PC-9 (cell line): ENCODE results near the gene EPB41L2. TPM values are rescaled to one million over a fixed set of nuclear protein-coding genes. Genes with fewer than 3 reads are reported as not detected.

Experiments used
- BruUV-seq: library from RNA; stranded (reverse); fragments of 400-500 nt; replicated peaks from 2 replicates; lab custom pipeline; 2021; lab: Mats Ljungman, UMichigan
- CTCF ChIA-PET: fragments of 300-600 bp; sonication (Branson Sonifier 250); formaldehyde crosslinking; loops from one replicate; lab custom pipeline; 2022; ENCODE audit warnings: antibody characterized with exemption; lab: Charles Lee
- POLR2A ChIA-PET: fragments of 300-600 bp; sonication (Branson Sonifier 250); formaldehyde crosslinking; loops from one replicate; lab custom pipeline; 2022; ENCODE audit warnings: antibody characterized with exemption; ENCODE audit not compliant: unreplicated experiment; lab: Charles Lee
- DNase-seq, 2 experiments: peaks; one replicate each; pipeline versions ENCODE4 v3.0.0 to v3.0.0-alpha.2; 2015 to 2022; ENCODE audit warnings: mixed read lengths in 1 of 2
- H2AFZ ChIP-seq: fragments of 200-600 bp; sonication (generic); 2 replicates; pipeline ENCODE4 v1.8.1; 2017; ENCODE audit warnings: antibody characterized with exemption
- H3F3A ChIP-seq: fragments of 200-600 bp; sonication (generic); 2 replicates; pipeline ENCODE4 v1.8.1; 2017; ENCODE audit warnings: antibody characterized with exemption, mild to moderate bottlenecking, low read depth; ENCODE audit not compliant: insufficient read depth
- H3K27ac ChIP-seq: fragments of 200-600 bp; sonication (generic); 2 replicates; pipeline ENCODE4 v1.6.1; 2016; ENCODE audit warnings: mixed run types
- H3K27me3 ChIP-seq: fragments of 200-600 bp; sonication (generic); 2 replicates; pipeline ENCODE4 v1.6.1; 2016; ENCODE audit warnings: low read depth, mixed run types; ENCODE audit not compliant: insufficient read depth
- H3K36me3 ChIP-seq: fragments of 200-600 bp; sonication (generic); 2 replicates; pipeline ENCODE4 v1.6.1; 2016; ENCODE audit warnings: low read depth, mixed run types
- H3K4me1 ChIP-seq: fragments of 200-600 bp; sonication (generic); replicated peaks from 2 replicates; pipeline ENCODE4 v1.6.1; 2016; ENCODE audit warnings: mixed run types; ENCODE audit not compliant: insufficient read depth
- H3K4me2 ChIP-seq: fragments of 200-600 bp; sonication (generic); 2 replicates; pipeline ENCODE4 v1.6.1; 2017; ENCODE audit warnings: mixed run types
- H3K4me3 ChIP-seq: fragments of 200-600 bp; sonication (generic); 2 replicates; pipeline ENCODE4 v1.6.1; 2016; ENCODE audit warnings: mixed run types
- H3K79me2 ChIP-seq: fragments of 200-600 bp; sonication (generic); 2 replicates; pipeline ENCODE4 v1.6.1; 2017; ENCODE audit warnings: low read depth, mixed run types
- H3K9me2 ChIP-seq: fragments of 200-600 bp; sonication (generic); 2 replicates; pipeline ENCODE4 v1.8.1; 2017; ENCODE audit warnings: mild to moderate bottlenecking; ENCODE audit not compliant: insufficient read depth
- H3K9me3 ChIP-seq: fragments of 200-600 bp; sonication (generic); 2 replicates; pipeline ENCODE4 v1.8.1; 2016; ENCODE audit warnings: low read depth; ENCODE audit not compliant: insufficient read depth
- H4K20me1 ChIP-seq: fragments of 200-600 bp; sonication (generic); 2 replicates; pipeline ENCODE4 v1.8.1; 2017; ENCODE audit not compliant: insufficient read depth
- CTCF ChIP-seq: fragments of 200-600 bp; sonication (generic); conservative IDR thresholded peaks from 2 replicates; pipeline ENCODE4 v1.6.1; 2017; ENCODE audit warnings: mixed run types, antibody characterized with exemption, mild to moderate bottlenecking, moderate library complexity
- EZH2 ChIP-seq: fragments of 200-600 bp; sonication (generic); IDR thresholded peaks from 2 replicates; pipeline ENCODE4 v1.8.0; 2017; ENCODE audit warnings: antibody characterized with exemption, low read depth
- intact Hi-C: fragments of 100-400 bp; cut with micrococcal nuclease; formaldehyde crosslinking; loops from one replicate; pipeline ENCODE4 v1.10.0; 2022; ENCODE audit not compliant: unreplicated experiment
- total RNA-seq: library from RNA; stranded (reverse); gene quantifications from 2 replicates; pipeline ENCODE4 v1.2.3, GENCODE V29; 2021

Gene EPB41L2
- total RNA-seq, 1 experiment from 2014 or later, result 67.4 TPM

DNA sequence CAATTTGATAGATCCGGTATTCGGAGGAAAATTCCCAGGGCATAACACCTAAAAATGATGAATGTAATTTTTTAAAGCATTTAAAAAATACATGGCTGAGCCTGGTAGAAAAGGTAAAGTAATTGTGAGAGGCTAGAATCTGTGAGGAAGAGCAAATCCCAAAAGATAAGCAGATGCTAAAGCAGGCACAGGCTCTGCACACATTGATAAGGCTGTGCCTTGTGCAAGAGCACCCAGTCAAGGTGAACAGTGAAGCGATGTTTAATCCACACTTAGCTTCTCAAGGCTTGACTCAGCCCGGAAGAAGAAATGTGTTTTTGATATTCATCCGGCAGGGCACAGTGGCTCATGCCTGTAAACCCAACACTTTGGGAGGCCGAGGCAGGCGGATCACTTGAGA lies 5.1 kb upstream of the EPB41L2 start:
- Histone ChIP-seq H3F3A (peaks cover 10% of the 10 kb centered on the region; the same call in 1 of the 2 replicates), H3K79me2 (no peaks in the 10 kb centered on the region), H3K4me2 (no peak overlapping the region), H3K4me3 (no peak overlapping the region), H3K27ac (no peak overlapping the region), H3K27me3 (no peaks in the 10 kb centered on the region), H3K4me1 (peaks cover 11% of the 10 kb centered on the region), H4K20me1 (no peaks in the 10 kb centered on the region), H3K9me2 (no peaks in the 10 kb centered on the region), H3K9me3 (no peaks in the 10 kb centered on the region), H2AFZ (no peak overlapping the region), H3K36me3 (no peaks in the 10 kb centered on the region)
- no peak for DNase-seq
- CTCF ChIA-PET, result no interaction called here
- no peak for TF ChIP-seq EZH2
- TF ChIP-seq CTCF, result no peak
- no TSS peak for BruUV-seq
- intact Hi-C loops, result no loop called here
- POLR2A ChIA-PET, result no interaction called here

GRCh38 chr6:131067521-131067920 lies 4.5 kb upstream of the EPB41L2 start:
- Histone ChIP-seq H3K27ac (no peak overlapping the region), H3K9me2 (no peaks in the 10 kb centered on the region), H2AFZ (no peak overlapping the region), H3K4me2 (no peak overlapping the region), H3K27me3 (no peaks in the 10 kb centered on the region), H3K4me3 (no peak overlapping the region), H3F3A (peaks cover 10% of the 10 kb centered on the region; the same call in 1 of the 2 replicates), H3K4me1 (peaks cover 11% of the 10 kb centered on the region), H3K9me3 (no peaks in the 10 kb centered on the region), H4K20me1 (no peaks in the 10 kb centered on the region), H3K79me2 (no peaks in the 10 kb centered on the region), H3K36me3 (no peaks in the 10 kb centered on the region)
- no peak for DNase-seq
- no TSS peak for BruUV-seq
- CTCF ChIA-PET, result no interaction called here
- TF ChIP-seq CTCF (no peak), EZH2 (no peak)
- intact Hi-C loops, result no loop called here
- POLR2A ChIA-PET, result no interaction called here

- H3K27me3 ChIP-seq, result no peaks in the 10 kb centered on the region
- no peaks in the 10 kb centered on the region for H3K36me3 ChIP-seq
- peaks cover 10% of the 10 kb centered on the region; the same call in 1 of the 2 replicates for H3K79me2 ChIP-seq
- no peak overlapping the region for H3K4me3 ChIP-seq
- H3K4me1 ChIP-seq, result peaks cover 11% of the 10 kb centered on the region
- no peak overlapping the region for H3K27ac ChIP-seq
- no peaks in the 10 kb centered on the region for H4K20me1 ChIP-seq
- no peaks in the 10 kb centered on the region for H3K9me2 ChIP-seq
- intact Hi-C loops, result no loop called here
- no peaks in the 10 kb centered on the region for H3K9me3 ChIP-seq
- no peak overlapping the region for H3K4me2 ChIP-seq
- DNase-seq, result no peak
- no peak overlapping the region for H2AFZ ChIP-seq
- H3F3A ChIP-seq, result peaks cover 13% of the 10 kb centered on the region; the same call in 1 of the 2 replicates
- ChIA-PET POLR2A (interaction anchor here (0.6 kb wide), 1 partner anchor 21 kb away, joined by 3 read pairs; no protein-coding TSS in a partner anchor), CTCF (no interaction called here)
- BruUV-seq, result no TSS peak
- TF ChIP-seq EZH2 (no peak), CTCF (no peak)
Measured at GRCh38 chr6:131065824-131066171, 2.8 kb upstream of the EPB41L2 start.
